Kidney (tissue), 14 donors: Measurements from ENCODE around the gene EME1. TPM values are rescaled to one million over a fixed set of nuclear protein-coding genes. Genes with fewer than 3 reads are reported as not detected.
"Not testable (repeated sequence)": the region's sequence is repeated elsewhere in the genome, so short reads cannot be mapped to it uniquely, and the experiment has no call there.

Experiments
- DNase-seq, 5 donors: peaks; one replicate each; pipeline ENCODE4 v3.0.0-alpha.2; 2013 to 2020
- FAIRE-seq: peaks from 2 replicates; lab custom pipeline; 2012; peaks lifted over from hg19 to GRCh38; lab: Jason Lieb, UNC
- H3K27ac ChIP-seq, 2 donors: one replicate each; pipeline ENCODE4 v1.7.0; 2013; ENCODE audit warnings: low read depth in 2 of 2, low read length in 2 of 2, inconsistent platforms in 1 of 2
- H3K27me3 ChIP-seq: one replicate; pipeline ENCODE4 v1.7.1; 2013; ENCODE audit warnings: low read length, inconsistent platforms; ENCODE audit not compliant: control insufficient read depth, insufficient read depth
- H3K36me3 ChIP-seq, 3 donors: one replicate each; pipeline versions ENCODE4 v1.7.0 to v1.7.1; 2013; ENCODE audit warnings: low read length in 3 of 3, control low read depth in 1 of 3, inconsistent platforms in 1 of 3; ENCODE audit not compliant: insufficient read depth in 3 of 3, control insufficient read depth in 2 of 3
- H3K4me1 ChIP-seq, 3 donors: one replicate each; pipeline versions ENCODE4 v1.7.0 to v1.7.1; 2013; ENCODE audit warnings: low read length in 3 of 3, inconsistent platforms in 1 of 3, low read depth in 1 of 3; ENCODE audit not compliant: control insufficient read depth in 2 of 3, insufficient read depth in 2 of 3
- H3K4me3 ChIP-seq, 3 donors: one replicate each; pipeline versions ENCODE4 v1.7.0 to v1.8.1; 2013; ENCODE audit warnings: low read length in 3 of 3, control low read depth in 1 of 3, inconsistent platforms in 1 of 3
- H3K9ac ChIP-seq, 3 donors: one replicate each; pipeline versions ENCODE4 v1.7.0 to v1.7.1; 2013; ENCODE audit warnings: low read length in 3 of 3, control low read depth in 1 of 3, inconsistent platforms in 1 of 3
- H3K9me3 ChIP-seq, 3 donors: one replicate each; pipeline versions ENCODE4 v1.7.0 to v1.7.1; 2013; ENCODE audit warnings: low read length in 3 of 3, control low read depth in 1 of 3, inconsistent platforms in 1 of 3; ENCODE audit not compliant: control insufficient read depth in 2 of 3, insufficient read depth in 1 of 3
- intact Hi-C: fragments of 100-400 bp; cut with DNase I; formaldehyde crosslinking; loops from one replicate; pipeline ENCODE4 v1.11.1; 2022
- polyA plus RNA-seq: library from polyadenylated mRNA; stranded (reverse); fragments of 350-450 nt; fragmentation: Illumina TruSeq; extraction: RNeasy Lipid Tissue Mini Kit (QIAGEN cat#74804); gene quantifications from one replicate; pipeline ENCODE4 v1.2.3, GENCODE V29; 2014; ENCODE audit warnings: low read depth, low replicate concordance; ENCODE audit not compliant: insufficient read depth
- total RNA-seq: library from RNA; stranded (reverse); fragmentation: NEBNext Ultra II Directional; extraction: Animal tissue kit (Norgen Biotek cat#: 25700); gene quantifications from one replicate; pipeline ENCODE4 v1.2.1, GENCODE V29; 2021
- TF ChIP-seq, protein P1 (sequence below): IDR thresholded peaks from 3 replicates; pipeline ENCODE4 v1.5.1; 2012; ENCODE audit warnings: mild to moderate bottlenecking, moderate library complexity, borderline replicate concordance; ENCODE audit not compliant: insufficient read depth; ENCODE audit errors: extremely low read depth
- donor health status: control.
- donor health status: control.
- donor health status: control.
- donor health status: control.
- donor health status: control.
- donor health status: DM: yes; HTN: yes; CAD: no.
- donor health status: Normal renal cell carcinoma (clear cell type).

Gene EME1
- total and polyA plus RNA-seq, 2 donors from 2014 or later = 1.0 TPM; not detected in 1

DNA sequence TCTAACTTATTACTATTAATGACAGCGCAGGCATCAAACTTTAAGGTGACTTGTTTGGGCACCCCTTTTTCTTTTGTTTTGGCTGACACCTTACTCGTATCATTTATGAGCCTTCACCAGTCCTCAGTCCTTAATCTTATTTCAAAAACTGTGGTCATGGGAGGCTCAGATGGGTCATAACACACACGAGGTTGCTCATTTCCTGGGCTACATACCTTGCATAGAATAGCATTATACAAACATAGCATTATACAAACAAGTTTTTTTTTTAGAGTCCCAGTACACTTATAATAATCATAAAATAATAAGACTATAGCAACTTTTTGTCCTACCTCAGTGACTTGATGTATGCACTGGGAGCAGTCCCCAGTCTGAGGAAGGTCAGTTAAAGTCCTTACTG, 41.8 kb downstream of the EME1 start:
- H3K4me1 ChIP-seq = no peaks in the 10 kb centered on the region
- H3K9ac ChIP-seq = no peak overlapping the region
- DNase-seq = no peak
- H3K4me3 ChIP-seq = no peak overlapping the region
- H3K36me3 ChIP-seq = no peaks in the 10 kb centered on the region
- no peaks in the 10 kb centered on the region for H3K27me3 ChIP-seq
- intact Hi-C loops = no loop called here
- FAIRE-seq = no peak
- TF ChIP-seq, protein P1, sequence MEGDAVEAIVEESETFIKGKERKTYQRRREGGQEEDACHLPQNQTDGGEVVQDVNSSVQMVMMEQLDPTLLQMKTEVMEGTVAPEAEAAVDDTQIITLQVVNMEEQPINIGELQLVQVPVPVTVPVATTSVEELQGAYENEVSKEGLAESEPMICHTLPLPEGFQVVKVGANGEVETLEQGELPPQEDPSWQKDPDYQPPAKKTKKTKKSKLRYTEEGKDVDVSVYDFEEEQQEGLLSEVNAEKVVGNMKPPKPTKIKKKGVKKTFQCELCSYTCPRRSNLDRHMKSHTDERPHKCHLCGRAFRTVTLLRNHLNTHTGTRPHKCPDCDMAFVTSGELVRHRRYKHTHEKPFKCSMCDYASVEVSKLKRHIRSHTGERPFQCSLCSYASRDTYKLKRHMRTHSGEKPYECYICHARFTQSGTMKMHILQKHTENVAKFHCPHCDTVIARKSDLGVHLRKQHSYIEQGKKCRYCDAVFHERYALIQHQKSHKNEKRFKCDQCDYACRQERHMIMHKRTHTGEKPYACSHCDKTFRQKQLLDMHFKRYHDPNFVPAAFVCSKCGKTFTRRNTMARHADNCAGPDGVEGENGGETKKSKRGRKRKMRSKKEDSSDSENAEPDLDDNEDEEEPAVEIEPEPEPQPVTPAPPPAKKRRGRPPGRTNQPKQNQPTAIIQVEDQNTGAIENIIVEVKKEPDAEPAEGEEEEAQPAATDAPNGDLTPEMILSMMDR = no peak
- no peak overlapping the region for H3K27ac ChIP-seq
- no peaks in the 10 kb centered on the region for H3K9me3 ChIP-seq

DNA sequence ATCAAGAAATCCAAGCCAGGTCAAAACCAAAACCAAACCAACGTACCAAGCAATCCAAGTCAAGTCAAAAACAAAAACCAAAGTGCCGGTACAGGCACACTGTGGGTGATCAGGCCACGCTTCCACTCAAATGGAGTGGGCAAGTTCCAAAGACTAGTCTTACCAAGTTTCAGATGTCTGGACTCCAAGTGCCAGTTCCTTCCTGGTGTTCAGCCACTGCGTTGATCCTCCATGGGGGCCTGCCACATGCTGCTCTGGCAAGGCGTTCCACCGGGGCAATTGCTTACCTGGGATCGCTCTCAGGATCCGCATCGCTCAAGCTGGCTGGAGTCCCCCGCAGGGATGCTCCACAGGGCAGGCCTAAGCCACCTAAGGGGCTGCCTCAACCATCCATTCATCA, 46.5 kb downstream of the EME1 start:
- DNase-seq, intact Hi-C loops, H3K27me3 ChIP-seq, H3K4me1 ChIP-seq, H3K9ac ChIP-seq, H3K4me3 ChIP-seq, H3K36me3 ChIP-seq, H3K9me3 ChIP-seq, H3K27ac ChIP-seq, FAIRE-seq: not testable (repeated sequence)

DNA sequence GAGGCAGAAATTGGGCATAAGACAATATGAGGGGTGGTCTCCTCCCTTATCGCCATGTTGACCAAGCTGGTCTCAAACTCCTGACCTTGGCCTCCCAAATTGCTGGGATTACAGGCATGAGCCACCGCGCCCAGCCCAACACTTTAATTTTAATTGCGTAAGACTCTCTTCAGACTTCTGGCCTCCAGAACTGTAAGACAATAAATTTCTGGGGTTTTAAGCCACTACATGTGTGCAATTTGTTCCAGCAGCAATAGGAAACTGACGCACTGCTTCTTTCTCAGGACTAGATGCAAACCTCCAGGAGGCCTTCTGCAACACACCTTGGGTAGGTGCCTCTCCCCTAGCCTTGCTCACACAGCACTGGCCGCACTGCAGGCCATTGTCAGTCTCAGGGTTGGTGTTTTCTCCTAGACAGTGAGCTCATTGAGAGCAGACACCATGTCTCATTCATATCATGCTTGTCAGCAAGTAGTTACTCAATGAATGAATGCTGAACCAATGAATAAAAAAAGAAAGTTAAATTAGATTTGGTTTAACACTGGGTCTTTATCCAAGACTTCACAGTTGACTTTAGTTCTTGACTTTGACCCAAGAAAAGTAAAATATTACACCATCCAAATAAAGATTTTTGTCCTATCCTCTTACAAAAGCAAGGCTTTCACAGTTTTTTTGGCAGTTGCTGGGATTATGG, 47.5 kb downstream of the EME1 start:
- intact Hi-C loops = no loop called here
- Histone ChIP-seq H3K9me3 (no peaks in the 10 kb centered on the region), H3K4me1 (peaks cover 0 to 7% (median 6%) of the 10 kb centered on the region in 3 donors), H3K9ac (no peak overlapping the region), H3K27ac (peak overlapping the region; percentile 67 to 73), H3K27me3 (no peaks in the 10 kb centered on the region), H3K36me3 (no peaks in the 10 kb centered on the region), H3K4me3 (peak overlapping the region in 1 of 3 donors; percentile 48)
- DNase-seq (no peak), FAIRE-seq (no peak)
- TF ChIP-seq, protein P1 = no peak

DNA sequence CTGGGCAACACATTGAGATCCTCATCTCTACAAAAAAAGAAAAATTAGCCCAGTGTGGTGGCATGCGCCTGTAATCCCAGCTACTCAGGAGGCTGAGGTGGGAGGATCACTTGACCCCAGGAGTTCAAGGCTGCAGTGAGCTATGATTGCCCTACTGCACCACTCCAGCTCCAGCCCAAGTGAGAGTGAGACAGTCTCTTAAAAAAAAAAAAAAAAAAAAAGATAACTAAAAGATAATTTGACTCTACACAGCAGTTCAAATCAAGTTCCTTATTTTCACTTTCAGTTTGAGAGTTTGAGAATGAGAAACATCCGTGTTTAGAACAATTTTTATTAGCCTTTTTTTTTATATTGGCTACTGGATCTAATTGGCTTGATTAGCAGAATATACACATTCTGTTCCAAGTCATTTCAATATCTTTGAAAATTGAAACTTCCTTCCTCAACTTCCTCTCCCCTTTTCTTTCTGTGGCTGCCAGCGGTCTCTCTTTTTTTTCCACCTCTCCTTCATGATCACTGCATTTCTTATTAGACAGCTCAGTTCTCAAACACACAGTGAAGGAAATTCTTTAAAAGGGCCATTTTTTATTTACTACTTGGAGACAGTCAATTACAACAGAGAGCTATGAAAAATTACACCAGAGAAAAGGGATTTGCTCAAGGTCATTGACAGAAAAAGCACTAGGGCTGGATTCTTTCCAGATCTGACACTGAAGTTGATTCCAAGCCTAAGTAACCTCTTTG, 48.5 kb downstream of the EME1 start:
- Histone ChIP-seq H3K36me3 (no peaks in the 10 kb centered on the region), H3K27me3 (no peaks in the 10 kb centered on the region), H3K9me3 (no peaks in the 10 kb centered on the region), H3K4me1 (peaks cover 0 to 8% (median 7%) of the 10 kb centered on the region in 3 donors), H3K4me3 (peak overlapping the region; percentile 2 to 48 (median 38)), H3K27ac (peak overlapping the region; percentile 67 to 77), H3K9ac (no peak overlapping the region)
- TF ChIP-seq, protein P1 = no peak
- peak in 2 of 5 donors; percentile 21 to 49 for DNase-seq
- FAIRE-seq = no peak
- intact Hi-C loops = no loop called here
